PC-3 (cell line): ENCODE measurements around the gene USP54.

ENCODE experiments used
- EZH2phosphoT487 ChIP-seq: fragments of 300-600 bp; sonication (generic); IDR thresholded peaks from 2 replicates; pipeline ENCODE4 v1.6.1; 2018; ENCODE audit warnings: mild to moderate bottlenecking, antibody characterized with exemption, low read length, borderline replicate concordance
- TF ChIP-seq, protein P1 (sequence below): fragments of 300-600 bp; sonication (generic); conservative IDR thresholded peaks from 2 replicates; pipeline ENCODE4 v1.5.1; 2017; ENCODE audit warnings: antibody characterized with exemption, low read depth, mild to moderate bottlenecking, low read length

DNA sequence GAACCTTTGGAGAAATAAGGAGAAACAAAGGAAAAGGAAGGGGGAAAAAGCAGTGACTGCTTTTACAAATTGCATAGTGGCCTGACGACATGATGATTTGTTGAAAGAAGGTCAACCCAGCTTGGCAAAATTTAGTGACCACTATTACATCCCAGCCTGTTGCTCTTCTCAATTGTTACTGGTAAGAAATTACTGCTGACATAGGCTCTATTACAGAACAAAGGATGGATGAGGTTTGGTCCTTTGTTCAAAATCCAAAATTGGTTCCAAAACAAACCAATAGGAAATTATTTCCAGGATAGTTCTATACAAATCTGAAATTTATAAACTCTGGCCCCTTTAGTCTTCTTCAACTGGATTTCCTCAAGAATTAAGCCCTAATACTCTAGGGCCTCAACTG is 39.6 kb downstream of the USP54 start:
- TF ChIP-seq, protein P1, sequence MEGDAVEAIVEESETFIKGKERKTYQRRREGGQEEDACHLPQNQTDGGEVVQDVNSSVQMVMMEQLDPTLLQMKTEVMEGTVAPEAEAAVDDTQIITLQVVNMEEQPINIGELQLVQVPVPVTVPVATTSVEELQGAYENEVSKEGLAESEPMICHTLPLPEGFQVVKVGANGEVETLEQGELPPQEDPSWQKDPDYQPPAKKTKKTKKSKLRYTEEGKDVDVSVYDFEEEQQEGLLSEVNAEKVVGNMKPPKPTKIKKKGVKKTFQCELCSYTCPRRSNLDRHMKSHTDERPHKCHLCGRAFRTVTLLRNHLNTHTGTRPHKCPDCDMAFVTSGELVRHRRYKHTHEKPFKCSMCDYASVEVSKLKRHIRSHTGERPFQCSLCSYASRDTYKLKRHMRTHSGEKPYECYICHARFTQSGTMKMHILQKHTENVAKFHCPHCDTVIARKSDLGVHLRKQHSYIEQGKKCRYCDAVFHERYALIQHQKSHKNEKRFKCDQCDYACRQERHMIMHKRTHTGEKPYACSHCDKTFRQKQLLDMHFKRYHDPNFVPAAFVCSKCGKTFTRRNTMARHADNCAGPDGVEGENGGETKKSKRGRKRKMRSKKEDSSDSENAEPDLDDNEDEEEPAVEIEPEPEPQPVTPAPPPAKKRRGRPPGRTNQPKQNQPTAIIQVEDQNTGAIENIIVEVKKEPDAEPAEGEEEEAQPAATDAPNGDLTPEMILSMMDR = no peak
- no peak for TF ChIP-seq EZH2phosphoT487
